ENCODE results near the gene INHA. TPM values are rescaled to one million over a fixed set of nuclear protein-coding genes. Genes with fewer than 3 reads are reported as not detected.

Gene INHA
- total and polyA plus RNA-seq, 12 donors = 18.9 to 704 (median 43.1) TPM

DNA sequence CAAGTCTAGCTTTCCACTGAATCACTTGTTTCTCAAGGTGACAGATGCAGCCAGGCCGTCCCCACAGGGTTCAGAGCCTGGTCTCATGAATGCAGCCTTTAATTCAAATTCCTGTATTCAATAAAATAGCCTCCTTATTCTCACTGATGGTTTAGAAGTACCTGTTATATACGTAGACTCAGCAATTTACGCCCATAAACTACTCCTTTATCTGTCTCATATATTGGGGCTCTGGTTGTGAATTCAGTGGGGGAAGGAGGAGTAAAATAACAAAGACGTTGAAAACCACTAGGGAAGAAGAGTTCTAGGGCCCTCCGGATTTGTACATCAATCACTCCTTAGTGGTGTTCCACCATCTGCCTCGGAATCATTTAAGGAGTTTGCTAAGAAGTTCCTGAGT lies 2.5 kb upstream of the INHA start:
- 61 to 63% (median 61%) methylated on average over 6 of the region's 6 CpGs for WGBS, 4 donors
- intact Hi-C loops (cut with DNase I) = no loop called here
- Histone ChIP-seq H3K27ac (peak overlapping the region in 2 of 5 donors; percentile 92 to 96), H3K4me1 (replicated peaks in 1 of 2) (peaks cover 10 to 16% of the 10 kb centered on the region in 2 donors), H3K9me3 (replicated peaks in 1 of 3) (no peaks in the 10 kb centered on the region), H3K4me3 (peak overlapping the region in 1 of 4 donors; percentile 90), H3K27me3 (no peaks in the 10 kb centered on the region), H3K36me3 (replicated peaks in 1 of 2) (peaks cover 0 to 18% of the 10 kb centered on the region in 2 donors)
- DNase-seq = peak in 1 of 7 donors; percentile 49
- TF ChIP-seq POLR2A (IDR thresholded peaks at IDR 0.05) = no peak
- TF ChIP-seq, protein P1, sequence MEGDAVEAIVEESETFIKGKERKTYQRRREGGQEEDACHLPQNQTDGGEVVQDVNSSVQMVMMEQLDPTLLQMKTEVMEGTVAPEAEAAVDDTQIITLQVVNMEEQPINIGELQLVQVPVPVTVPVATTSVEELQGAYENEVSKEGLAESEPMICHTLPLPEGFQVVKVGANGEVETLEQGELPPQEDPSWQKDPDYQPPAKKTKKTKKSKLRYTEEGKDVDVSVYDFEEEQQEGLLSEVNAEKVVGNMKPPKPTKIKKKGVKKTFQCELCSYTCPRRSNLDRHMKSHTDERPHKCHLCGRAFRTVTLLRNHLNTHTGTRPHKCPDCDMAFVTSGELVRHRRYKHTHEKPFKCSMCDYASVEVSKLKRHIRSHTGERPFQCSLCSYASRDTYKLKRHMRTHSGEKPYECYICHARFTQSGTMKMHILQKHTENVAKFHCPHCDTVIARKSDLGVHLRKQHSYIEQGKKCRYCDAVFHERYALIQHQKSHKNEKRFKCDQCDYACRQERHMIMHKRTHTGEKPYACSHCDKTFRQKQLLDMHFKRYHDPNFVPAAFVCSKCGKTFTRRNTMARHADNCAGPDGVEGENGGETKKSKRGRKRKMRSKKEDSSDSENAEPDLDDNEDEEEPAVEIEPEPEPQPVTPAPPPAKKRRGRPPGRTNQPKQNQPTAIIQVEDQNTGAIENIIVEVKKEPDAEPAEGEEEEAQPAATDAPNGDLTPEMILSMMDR (IDR thresholded peaks at IDR 0.05) = no peak

DNA sequence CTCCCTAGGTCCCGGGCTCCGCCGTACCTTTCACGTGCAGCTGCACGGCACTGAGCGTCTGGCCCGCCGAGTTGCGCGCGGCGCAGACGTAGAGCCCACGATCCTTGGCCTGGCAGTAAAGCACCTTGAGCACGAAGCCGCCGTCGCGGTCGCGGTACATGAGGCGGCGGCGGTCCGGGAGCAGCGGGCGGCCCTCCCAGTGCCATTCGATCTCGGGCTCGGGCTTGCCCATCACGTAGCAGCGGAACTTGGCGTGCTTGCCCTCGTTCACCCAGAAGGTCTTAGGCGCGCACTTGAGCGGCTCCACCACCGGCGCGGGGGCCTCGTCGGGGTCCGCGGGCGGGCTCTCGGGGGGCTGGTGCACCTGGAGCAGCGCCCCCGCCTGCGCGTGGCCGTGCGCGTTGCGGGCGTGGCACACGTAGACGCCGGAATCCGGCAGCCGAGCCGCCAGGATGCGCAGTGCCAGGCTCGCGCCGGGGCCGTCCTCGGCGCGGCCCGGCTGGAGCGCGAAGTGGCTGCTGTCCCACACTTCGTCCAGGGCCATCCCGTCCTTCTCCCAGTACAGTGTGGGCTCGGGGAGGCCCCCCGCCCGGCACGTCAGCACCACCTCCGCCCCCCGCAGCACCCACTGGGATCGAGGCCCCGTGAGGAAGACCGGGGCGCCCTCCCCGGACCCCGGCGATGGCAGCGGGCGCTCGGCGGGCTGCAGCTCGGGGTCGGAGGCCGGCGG lies 1.8 kb upstream of the INHA start:
- H3K27me3 ChIP-seq = no peaks in the 10 kb centered on the region
- 6 to 35% (median 14%) methylated on average over 14 to 95 of the region's 95 CpGs for WGBS, 4 donors
- H3K4me3 ChIP-seq = peak overlapping the region in 3 of 4 donors; percentile 54 to 90 (median 73)
- peak in 6 of 7 donors; percentile 50 to 75 (median 55) for DNase-seq
- intact Hi-C loops (cut with DNase I) = no loop called here
- H3K36me3 ChIP-seq (replicated peaks in 1 of 2) = peaks cover 0 to 18% of the 10 kb centered on the region in 2 donors
- peaks cover 10 to 16% of the 10 kb centered on the region in 2 donors for H3K4me1 ChIP-seq (replicated peaks in 1 of 2)
- no peaks in the 10 kb centered on the region for H3K9me3 ChIP-seq (replicated peaks in 1 of 3)
- H3K27ac ChIP-seq = peak overlapping the region; percentile 64 to 96 (median 92)
- TF ChIP-seq, protein P1 (IDR thresholded peaks at IDR 0.05) = no peak
- TF ChIP-seq POLR2A (IDR thresholded peaks at IDR 0.05) = peak; percentile 7 to 37

DNA sequence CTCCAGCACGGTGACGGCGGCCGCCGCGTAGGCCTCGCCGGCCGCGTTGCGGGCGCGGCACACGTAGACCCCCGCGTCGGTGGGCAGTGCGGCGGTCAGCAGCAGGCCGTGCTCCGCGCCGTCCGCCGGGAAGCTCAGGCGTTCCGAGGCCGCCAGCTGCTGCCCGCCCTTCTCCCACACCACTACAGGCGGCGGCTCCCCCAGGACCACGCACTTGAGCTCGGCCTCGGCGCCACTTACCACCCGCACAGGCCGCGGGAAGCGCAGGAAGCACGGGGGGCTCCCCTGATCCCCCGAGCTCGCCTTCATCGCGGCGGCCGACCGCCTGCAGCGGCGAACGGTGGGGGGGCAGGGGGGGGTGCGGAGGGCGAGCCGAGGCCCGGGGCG lies 1.2 kb upstream of the INHA start:
- intact Hi-C loops (cut with DNase I) = no loop called here
- TF ChIP-seq POLR2A (IDR thresholded peaks at IDR 0.05) = no peak
- TF ChIP-seq, protein P1 (IDR thresholded peaks at IDR 0.05) = no peak
- Histone ChIP-seq H3K27ac (peak overlapping the region; percentile 64 to 96 (median 92)), H3K4me3 (peak overlapping the region in 3 of 4 donors; percentile 54 to 90 (median 73)), H3K9me3 (replicated peaks in 1 of 3) (no peaks in the 10 kb centered on the region), H3K36me3 (replicated peaks in 1 of 2) (peaks cover 0 to 18% of the 10 kb centered on the region in 2 donors), H3K4me1 (replicated peaks in 1 of 2) (peaks cover 10 to 16% of the 10 kb centered on the region in 2 donors), H3K27me3 (no peaks in the 10 kb centered on the region)
- DNase-seq = peak in 3 of 7 donors; percentile 36 to 57 (median 50)
- 0 to 1% methylated on average over 55 of the region's 55 CpGs; no CpG with 5 or more reads in 2 of the 4 donors for WGBS, 4 donors

DNA sequence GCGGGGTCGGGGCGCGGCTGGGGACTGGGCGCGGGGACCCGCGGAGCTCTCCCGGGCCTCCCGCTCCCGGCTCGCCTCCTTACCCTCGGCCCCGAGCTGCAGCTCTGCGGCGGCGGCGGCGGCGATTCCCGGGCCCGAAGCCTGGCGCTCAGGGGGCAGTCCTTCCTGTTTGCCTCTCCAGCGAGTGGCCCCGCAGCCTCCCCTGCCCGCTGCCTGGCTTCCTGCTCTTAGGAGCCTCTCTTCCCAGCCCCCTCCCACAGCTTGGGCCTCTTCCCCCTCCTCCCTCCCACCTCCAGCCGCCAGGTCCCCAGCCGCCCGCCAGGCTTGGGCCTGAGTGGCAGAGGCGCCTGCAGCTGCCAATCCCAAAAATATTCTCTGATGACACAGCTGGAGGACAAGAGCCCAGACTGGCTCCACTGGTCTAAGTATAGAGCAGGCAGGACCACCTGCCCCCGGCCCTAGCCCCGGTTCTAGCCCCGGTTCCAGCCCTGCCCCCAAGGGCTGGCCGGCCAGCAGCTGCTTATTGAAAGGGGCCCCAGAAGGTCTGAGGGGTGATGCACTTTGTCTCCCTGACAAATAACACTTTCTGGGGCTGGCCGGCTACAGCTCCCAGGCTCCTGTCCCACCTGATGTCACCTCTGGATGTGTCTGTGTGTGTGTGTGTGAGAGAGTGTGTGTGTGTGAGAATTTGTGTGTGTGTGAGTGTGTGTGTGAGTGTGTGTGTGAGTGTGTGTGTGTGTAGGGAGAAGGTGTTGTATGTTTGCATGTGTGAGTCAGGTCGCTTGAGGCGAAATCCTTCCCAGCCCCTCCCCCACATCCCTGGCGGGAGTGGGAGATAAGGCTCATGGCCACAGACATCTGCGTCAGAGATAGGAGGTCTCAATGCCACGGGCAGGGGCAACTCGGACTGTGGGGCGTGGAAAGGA lies 536 bp upstream of the INHA start, which contains the start of gene OBSL1:
OBSL1 (minus strand) TSS at position 229 of the 926 bp plus-strand sequence. CDS start 307 bp downstream, outside the sequence.
- peak within 1 kb of the TSS in 3 of 4 donors; percentile 54 to 90 (median 73) for H3K4me3 ChIP-seq
- no peaks in the 10 kb centered on the region for H3K9me3 ChIP-seq (replicated peaks in 1 of 3)
- intact Hi-C loops (cut with DNase I) = no loop called here
- TF ChIP-seq POLR2A (IDR thresholded peaks at IDR 0.05) = peak in 1 of 2 donors; percentile 51
- TF ChIP-seq, protein P1 (IDR thresholded peaks at IDR 0.05) = peak in 3 of 6 experiments; percentile 4 to 27 (median 6)
- H3K4me1 ChIP-seq (replicated peaks in 1 of 2) = peaks cover 10 to 16% of the 10 kb centered on the region in 2 donors
- peaks cover 0 to 15% of the 10 kb centered on the region in 2 donors for H3K36me3 ChIP-seq (replicated peaks in 1 of 2)
- 5 to 16% (median 6%) methylated on average over 12 to 42 of the region's 42 CpGs for WGBS, 4 donors
- H3K27me3 ChIP-seq = no peaks in the 10 kb centered on the region
- DNase-seq = peak; percentile 90 to 96 (median 94)
- peak within 1 kb of the TSS; percentile 69 to 96 (median 92) for H3K27ac ChIP-seq

Measured in adrenal gland (tissue), 12 donors.